GM18520 (cell line): ENCODE data around the gene EVL.
"Not testable (repeated sequence)": the region's sequence is repeated elsewhere in the genome, so short reads cannot be mapped to it uniquely, and the experiment has no call there.

Experiments used
- ATAC-seq: cut with Tn5 transposase; IDR thresholded peaks from one replicate; pipeline ENCODE4 v1.9.1; 2021; ENCODE audit not compliant: unreplicated experiment

EVL gene, protein sequence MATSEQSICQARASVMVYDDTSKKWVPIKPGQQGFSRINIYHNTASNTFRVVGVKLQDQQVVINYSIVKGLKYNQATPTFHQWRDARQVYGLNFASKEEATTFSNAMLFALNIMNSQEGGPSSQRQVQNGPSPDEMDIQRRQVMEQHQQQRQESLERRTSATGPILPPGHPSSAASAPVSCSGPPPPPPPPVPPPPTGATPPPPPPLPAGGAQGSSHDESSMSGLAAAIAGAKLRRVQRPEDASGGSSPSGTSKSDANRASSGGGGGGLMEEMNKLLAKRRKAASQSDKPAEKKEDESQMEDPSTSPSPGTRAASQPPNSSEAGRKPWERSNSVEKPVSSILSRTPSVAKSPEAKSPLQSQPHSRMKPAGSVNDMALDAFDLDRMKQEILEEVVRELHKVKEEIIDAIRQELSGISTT

DNA sequence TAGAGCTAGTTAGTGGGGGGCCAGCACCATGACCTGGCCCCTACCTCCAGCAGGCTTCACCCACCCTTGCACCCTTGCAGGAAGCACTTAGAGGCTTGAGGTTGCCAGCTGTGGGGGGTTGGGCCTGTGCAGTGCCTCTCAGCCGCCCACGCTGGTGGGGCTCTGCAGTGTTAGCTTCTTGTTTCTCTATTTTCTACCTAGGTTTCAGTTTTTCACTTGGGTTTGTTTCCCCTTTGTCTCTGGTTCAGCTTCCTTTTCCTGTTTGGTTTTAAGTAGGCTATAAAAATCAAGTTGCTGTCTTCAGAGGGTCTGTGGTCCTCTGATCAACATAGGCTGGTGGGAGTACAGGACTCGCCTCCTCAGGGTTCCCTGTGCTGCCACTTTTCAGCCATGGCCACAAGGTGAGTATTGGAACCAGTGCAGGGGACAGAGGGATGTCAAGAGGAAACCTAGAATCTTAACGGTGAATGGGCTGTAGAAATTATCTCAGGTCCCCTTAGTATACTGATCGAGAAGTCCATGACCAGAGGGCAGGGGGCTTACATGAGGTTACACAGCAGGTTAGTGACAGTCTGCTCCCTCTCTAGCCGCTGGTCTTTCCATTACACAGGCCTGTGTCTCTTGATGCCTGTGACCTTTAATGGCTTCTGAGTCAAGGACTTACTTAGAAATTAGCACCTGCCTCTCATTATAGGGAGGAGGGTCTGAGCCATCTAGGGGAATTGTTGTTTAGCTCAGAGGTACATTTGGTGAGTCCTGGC, at the start of gene EVL:
Gene EVL, plus strand, starts transcription at position 312 of the 761 bp plus-strand sequence. Its CDS starts 79 bp downstream, at position 391.
- peak; percentile 23 for ATAC-seq

DNA sequence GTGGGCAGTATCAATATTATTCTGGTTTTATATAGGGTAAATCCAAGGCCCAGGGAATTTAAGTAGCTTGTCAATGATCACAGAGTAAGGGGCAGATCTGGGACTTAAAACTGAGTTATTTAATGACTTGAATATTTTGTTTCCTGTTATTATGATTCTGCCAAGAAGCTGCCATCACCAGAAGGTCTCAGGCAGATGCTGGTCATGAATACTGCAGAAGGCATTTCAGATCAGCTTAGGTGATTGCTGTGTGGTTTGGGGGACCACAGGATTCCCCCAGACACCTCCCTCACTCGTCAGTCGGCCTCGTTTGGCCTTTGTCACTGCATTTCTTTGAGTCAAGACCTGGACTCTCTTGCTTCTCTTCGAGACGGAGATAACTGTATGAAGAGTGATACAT, 47.7 kb upstream of the EVL start:
- no peak for ATAC-seq

DNA sequence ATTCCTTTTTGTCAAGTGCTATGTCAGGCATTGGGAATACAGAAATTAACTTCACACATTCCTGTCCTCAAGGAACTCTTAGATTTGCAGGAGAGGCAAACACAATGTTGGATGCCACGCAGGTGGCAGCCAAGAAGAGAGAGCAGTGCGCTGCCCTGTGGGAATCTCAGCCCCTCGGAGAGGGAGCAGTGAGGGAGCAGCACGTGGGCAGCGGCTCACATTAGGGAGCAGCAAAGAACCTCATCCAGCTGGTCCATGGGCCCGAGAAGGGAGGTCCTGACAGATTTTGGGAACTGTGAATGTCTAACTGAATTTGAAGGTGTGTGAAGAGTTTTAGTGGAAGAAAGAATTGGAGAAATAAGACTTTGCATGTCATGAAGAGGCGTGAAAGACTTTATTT, 47.2 kb upstream of the EVL start:
- no peak for ATAC-seq

DNA sequence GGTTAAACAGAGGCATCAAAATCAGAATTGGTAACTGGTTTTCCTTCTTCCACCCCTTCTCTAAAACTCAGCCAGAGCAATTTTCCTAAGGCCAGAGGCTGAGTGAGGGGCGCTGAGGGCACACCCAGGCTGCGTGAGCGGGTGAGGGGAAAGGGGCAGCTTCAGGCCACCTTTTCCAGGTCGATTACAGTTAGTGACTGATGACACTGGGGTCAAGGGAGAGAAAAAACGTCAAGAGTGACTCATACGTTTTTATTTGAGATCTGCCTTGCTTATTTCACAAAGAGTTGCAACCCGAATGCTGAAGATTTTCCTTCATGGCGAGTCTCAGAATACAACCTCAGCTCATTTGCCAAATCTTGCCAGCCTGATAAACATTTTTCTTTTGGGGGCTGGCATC, 46.7 kb upstream of the EVL start:
- ATAC-seq: no peak

DNA sequence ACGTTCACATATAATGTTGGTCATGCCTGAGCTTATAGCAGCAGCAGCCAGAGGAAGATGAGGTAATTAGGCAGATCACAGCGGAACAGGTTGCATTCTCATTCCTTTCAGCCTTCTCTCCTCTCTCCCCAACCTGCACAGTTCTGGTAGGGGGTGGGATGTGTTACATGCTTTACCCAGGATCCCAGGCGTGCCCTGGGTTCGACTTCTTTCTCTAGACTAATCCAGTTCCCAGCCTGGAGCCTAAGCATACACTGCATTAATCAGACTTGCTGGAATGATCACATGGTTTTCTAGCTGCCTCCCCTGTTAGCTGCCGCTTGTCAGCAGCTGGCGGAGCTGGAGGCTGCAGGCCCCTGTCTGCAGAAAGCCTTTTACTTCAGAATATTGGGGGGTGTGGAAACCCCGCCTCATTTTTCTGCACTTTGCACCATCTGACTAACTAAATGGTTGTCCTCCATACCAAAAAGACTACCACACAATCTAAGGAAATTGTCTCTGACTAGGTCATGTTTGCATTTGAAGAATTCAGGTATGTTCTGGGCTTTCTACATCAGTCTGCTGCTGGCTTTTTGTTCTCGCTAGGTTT, 46.0 kb upstream of the EVL start:
- ATAC-seq: no peak

DNA sequence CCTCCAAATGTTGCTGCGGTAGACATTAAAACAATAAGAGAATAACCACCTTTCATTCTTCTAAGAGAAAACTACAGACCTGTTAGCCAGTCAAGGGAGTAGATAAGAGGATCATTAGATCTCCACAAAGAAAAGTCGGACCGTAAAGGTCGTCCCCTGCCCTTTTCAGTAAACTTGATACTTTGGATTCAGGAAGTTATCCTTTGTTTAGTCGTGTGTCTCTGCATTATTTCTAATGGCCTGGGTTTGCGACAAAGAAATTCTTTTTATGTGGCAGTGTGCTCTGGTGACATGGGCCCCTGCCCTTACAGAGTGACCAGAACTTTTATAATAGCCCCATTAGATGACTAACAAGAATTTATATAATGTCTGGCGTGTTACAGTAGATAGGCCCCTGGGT, 44.6 kb upstream of the EVL start:
- no peak for ATAC-seq

DNA sequence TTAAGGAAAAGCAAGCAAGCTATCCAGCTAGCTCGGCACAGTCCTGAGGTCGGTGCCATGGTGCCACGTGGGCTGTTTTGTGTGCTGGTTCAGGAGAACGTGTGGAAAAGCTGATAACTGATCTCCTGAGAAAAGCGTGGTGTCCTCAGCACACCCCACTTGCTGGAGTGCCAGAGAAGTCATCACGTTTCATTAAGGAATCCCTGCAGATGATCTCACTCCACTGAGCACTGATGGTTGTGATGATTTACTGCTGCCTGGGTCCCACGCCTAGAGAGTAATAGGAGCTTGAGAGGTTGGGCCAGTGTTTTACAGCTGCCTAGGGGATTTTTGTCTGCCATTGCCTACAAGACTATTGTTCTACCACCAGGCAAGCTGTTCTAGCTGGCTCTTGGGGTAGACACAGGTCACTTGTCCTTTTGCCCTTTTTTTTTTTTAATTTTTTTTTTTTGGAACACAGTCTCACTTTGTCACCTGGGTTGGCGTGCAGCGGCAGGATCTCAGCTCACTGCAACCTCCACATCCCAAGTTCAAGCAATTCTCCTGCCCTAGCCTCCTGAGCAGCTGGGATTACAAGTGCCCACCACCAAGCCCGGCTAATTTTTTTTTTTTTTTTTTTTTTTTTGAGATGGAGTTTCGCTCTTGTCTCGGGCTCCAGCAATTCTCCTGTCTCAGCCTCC, 42.3 kb upstream of the EVL start:
- ATAC-seq: no peak

DNA sequence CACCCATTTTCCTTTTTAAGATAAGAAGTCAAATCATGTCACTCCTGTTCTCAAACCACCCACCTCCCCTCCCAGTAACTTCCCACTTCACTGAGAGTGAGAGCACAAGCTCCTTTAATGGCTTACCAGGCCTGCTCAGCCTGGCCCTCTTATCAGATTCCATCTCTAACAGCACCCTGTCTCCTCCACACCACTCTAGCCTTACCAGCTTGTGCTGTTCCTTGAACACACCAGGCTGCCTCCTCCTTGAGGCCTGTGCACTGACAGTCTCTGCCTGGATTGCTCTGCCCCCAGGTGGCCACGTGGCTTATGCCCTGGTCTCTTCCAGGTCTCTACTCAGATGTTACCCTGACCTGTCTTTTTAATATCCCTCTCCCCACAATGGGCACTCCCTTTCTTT, 40.1 kb upstream of the EVL start:
- no peak for ATAC-seq

DNA sequence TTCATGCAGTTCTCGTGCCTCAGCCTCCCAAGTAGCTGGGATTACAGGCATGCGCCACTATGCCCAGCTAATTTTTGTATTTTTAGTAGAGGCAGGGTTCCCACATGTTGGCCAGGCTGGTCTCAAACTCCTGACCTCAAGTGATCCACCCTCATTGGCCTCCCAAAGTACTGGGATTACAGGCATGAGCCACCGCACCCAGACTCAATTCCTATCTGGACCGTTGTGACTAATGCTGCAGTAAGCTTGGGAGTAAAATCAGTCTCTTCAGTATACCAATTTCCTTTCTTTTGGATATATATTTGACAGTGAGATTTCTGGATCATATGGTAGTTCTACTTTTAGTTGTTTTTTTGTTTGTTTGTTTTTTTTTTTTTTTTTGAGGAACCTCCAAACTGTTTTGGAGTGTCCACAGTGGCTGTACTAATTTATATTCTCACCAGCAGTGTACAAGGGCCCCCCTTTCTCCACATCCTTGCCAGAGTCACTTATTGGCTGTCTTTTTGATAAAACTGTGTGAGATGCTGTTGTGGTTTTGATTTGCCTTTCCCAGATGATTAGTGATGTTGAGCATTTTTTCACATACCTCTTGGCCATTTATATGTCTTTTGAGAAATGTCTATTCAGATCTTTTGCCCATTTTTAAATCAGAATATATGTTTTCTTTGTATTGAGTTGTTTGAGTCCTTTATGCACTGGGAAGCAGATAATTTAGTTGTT, 37.3 kb upstream of the EVL start:
- ATAC-seq: no peak

DNA sequence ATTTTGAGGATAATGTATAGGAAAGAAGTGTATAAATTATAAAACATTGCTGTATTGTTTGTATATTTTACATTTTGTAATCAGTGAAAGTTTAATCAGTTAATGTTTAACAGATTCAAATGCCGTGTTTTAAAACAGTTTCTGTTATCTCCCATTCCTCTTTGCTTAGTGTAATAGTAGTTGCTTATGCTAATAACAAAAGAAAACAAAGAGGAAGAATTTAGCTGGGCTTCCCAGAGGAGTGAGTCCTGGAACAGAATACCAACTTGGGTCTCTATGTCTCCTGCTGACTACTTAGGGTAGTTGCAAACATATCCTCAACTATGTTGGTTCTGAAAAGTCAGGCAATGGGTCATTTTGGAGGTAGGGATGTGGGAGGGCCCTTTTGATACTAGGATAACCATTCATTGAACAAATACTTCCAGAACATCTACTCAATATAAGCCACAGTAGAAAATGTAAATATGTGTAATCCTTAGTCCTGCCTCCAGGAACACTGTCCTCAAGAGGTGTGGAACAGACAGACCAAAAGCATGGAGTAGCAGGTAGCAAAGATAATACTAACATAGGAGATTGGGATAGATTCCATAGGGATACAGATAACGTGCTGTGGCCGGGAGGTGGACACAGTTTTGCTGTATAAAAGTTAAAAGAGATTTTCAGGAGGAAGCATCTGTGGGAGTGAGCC, 36.1 kb upstream of the EVL start:
- no peak for ATAC-seq

DNA sequence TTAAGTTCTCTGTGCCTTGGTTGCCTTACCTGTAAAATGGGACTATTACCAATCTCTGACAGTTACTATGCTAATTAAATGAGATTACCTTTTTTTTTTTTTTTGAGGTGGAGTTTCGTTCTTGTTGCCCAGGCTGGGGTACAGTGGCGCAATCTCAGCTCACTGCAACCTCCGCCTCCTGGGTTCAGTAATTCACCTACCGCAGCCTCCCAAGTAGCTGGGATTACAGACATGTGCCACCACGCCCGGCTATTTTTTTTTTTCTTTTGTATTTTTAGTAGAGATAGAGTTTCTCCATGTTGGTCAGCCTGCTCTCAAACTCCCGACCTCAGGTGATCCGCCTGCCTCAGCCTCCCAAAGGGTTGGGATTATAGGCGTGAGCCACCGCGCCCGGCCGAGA, 35.2 kb upstream of the EVL start:
- ATAC-seq: not testable (repeated sequence)

DNA sequence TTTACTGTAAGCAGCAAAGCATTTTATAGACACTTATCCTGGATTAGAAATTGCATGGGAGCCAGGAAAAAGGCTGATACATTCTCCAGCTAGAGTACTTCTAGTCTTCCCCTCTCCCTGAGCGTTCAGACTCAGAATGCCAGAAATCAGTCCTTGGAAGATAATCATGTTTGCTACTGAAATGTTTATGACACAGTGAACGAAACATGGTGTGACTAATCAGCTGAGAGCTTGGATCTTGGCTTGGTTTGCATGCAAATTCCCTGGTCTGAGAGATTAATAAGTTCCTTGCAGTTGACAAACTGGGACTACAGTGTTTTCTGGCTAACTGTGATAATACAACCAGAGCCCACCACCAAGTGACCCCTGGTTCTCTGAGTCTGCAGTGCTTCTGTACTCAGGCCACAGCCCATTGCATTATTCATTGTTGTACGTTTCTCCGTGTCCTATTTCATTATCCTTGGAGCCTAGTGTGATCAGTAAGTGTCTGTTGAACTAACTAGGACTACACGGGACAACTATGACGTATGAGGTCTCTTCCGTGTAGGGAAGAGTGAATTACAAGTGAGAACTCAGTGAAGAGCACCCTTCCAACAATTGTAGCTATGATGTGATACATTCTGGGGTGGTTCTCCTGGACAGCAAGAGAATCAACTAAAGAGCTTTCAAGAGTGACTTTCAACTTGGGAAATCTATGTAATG, 34.6 kb upstream of the EVL start:
- no peak for ATAC-seq

DNA sequence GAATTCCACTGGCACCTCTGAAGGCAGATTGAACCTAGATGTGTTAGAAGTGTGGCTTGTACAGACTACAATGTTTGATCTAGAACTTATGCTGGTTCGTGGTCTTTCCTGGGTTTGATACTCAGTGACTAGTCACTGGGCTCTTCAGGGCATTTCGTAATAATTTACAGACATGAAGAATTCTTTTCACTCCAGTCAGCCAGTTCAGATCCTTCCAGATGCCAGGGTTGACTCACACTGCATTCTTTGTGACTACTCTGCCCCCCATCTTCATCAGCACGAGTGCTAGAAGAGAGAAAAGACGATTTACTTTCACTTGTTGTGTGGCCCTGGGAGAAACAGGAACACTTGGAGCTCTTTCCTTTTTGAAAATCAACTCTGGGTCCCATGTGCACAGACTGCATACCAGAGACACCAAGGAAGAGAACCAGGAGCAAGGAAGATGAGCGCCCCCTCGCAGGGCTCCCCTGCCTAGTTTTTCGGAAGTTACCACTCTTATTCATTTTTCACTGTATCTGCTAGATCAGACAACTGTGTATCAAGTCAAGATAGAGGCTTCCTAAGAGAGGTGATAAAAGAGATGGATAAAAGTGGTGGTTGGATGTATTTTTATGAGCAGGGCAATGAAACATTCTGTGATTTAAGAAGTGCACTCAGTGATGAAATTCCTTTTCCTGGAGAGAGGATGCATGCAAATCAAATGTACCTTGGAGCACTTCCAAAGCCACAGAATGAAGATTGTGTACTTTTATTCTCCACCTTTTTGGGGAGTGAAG, 33.5 kb upstream of the EVL start:
- no peak for ATAC-seq

DNA sequence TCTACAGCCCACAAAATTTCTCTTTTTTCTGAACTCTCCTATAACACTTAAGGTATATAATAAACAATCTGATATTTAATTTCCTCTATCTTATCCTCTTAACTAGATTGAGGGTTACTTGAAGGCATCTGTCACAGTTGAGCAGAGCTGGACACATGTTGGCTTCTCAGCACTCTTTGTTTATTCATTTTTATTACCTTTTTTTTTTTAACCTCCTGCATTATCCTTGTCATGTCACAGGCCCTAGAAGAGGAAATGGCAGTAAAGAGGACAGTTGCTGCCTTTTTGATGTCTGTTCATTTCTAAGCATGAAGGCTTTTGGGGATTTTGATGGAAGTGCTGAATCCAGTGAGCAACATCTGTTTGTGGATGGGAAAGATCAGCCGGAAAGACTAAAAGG, 32.5 kb upstream of the EVL start:
- no peak for ATAC-seq

DNA sequence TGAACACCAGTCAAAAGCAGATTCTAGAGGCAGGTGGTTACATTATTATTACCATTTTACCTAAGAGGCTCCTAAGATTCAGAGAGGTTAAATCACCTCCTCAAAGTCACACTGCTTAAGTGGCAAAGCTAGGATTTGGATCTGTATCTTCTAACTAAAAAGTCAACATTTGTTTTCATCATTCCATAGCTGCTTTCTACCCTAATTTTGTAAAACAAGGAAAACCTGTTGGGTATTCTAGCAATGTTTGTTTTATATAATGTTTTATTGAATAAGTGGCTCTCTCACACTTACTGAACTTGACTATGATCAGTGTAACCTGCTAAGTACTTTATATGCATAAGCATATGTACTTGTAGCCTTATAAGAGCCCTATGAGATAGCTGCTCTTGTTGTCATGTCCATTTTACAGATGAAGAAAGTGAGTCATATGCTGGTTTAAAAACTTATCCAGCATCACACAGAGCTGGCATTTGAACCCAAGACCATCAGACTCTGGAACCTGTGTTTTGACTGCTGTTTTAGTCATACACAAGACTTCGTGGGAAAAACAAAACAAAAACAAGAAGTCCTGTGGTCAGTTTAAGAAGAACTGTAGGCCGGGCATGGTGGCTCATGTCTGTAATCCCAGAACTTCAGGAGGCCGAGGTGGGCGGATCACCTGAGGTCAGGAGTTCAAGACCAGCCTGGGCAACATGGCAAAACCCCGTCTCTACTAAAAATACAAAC, 31.7 kb upstream of the EVL start:
- ATAC-seq: no peak

DNA sequence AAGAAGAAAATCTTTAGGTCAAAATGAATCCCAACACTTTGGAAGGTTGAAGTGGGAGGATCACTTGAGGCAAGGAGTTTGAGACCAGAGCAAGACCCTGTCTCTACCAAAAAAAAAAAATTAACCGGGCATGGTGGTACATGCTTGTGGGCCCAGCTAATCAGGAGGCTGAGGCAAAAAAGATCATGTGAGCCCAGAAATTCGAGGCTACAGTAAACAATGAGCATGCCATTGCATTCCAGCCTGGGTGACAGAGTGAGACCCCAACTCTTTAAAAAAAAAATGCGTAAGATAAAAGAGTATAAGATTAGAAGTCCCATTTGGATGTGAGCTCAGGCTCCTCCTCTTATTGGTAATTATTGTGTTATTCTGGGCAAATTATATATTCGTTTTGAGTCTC, 30.8 kb upstream of the EVL start:
- no peak for ATAC-seq

DNA sequence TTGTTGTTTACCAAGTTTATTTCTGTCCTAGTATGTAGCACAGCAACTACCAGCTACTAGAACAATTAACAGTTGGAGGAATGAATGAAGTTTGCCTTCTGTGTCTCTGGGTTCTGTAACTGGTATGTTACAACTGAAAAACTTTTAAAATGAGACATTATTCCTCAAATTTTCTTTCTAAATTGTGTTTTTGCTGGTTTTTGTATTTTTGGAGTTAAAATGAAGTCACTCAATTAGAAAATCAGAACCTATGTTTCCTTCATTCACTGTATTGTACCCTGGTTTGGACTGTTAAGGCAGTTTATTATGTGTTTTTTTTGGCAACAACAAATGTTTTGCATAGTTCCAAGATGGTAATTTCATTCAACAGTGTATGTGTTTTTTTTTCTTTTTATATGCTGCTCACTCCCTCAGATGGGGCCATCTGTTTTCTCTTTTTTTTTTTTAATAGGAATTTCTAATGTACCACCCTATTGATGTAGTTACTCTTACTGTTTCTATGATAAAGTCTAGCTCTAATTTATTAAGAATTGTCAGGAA, 30.2 kb upstream of the EVL start:
- ATAC-seq: no peak

DNA sequence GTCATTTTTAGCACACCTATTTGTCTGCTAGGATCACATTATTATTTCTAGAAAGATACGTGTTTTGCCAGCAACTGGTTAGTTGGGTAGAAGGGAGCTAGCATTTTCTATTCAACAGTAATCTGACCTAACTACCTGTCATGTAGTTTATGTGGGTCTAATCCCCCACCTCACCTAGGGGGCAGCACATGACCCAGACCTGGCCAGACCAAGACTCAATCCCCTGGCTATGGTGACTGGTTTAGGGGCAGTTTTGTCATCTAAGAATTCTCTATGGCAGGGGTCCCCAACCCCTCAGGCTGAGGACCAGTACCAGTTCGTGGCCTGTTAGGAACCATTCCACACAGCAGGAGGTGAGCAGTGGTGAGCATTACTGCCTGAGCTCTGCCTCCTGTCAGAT, 29.5 kb upstream of the EVL start:
- no peak for ATAC-seq
